ENCODE results near the gene UBL4B.

Gene UBL4B

DNA sequence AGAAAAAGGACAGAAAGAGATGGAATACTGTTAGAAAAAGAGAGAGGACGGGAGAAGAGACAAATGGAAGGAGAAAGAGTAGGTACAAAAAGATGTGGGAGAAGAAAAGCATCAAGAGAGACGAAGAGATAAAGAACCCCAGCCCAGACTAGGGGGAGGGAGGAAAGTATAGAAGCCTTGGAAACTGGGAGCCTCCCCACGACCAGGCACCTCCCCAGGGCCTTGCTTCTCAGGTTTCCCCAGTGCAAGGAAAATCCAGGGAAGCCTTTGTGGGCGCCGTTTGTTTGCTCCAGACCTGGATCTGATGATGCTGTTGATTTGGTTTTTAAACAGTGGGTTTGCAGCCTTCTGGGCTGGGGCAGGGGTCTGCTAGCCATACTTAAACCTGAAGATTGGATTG is 26.6 kb upstream of the UBL4B start:
- DNase-seq (no peak), ATAC-seq (no peak)

DNA sequence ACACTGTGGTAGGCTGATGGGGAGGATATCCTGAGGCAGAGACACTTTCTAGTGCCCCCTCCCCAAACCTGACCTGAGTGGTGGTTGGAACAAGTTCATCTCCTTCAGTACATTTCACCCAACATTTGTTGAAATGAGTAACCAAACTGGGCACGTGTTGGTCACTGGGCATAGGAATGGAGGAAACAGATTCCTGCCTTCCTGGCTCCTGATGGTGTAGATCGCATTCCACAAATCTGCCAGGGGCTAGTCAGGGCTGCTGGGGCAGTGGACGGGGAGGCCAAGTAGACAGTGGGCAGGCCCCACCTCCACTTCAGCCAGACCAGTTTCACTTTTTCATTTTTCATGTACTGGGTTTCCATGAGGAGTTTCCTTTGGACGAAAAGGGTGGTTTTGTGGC is 25.3 kb upstream of the UBL4B start:
- no peak for ATAC-seq
- no peak for DNase-seq

DNA sequence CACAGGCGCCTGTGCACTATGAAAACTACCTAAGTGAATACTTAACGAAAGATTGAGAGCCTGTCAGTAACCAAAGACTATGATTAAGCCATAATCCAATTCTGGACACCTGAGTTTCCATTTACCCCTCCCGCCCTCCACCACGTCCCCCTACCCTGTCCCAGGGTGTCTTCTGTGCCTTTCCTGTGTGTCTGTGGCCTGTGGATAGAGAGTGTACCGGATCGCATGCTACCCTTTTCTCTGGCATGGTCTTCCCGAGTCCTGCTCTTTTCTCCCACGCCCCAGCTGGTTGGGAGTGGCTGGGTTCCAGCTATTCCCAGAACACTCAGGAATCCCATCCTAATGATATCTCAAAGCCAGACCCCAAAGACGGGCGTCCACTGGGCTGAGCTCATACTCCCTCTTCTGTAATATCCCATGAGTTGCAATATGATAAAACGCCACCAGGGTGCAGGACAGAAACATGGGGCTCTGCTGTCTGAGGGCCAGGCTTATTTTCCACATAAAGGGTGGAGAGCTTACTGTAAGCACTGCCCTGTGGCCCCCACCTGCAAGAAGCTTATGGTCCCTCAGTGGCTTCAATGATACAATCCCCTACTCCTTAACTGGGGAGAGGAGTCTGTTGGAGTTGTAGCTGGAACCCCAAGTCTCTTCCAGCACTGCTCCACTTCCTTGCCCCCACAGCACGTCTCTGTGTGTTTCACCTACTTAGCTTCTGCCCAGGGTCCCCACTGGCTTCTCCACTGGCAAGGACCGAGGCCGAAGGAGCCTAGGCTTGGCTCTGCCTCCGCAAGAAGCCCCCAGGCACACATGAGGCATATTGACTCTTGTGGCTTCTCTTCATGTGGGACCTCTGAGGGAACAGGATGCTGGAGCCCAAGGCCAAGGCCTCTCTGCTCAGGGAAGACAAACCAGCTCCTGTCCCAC is 24.2 kb upstream of the UBL4B start:
- DNase-seq: peak; percentile 61
- peak; percentile 79 for ATAC-seq

DNA sequence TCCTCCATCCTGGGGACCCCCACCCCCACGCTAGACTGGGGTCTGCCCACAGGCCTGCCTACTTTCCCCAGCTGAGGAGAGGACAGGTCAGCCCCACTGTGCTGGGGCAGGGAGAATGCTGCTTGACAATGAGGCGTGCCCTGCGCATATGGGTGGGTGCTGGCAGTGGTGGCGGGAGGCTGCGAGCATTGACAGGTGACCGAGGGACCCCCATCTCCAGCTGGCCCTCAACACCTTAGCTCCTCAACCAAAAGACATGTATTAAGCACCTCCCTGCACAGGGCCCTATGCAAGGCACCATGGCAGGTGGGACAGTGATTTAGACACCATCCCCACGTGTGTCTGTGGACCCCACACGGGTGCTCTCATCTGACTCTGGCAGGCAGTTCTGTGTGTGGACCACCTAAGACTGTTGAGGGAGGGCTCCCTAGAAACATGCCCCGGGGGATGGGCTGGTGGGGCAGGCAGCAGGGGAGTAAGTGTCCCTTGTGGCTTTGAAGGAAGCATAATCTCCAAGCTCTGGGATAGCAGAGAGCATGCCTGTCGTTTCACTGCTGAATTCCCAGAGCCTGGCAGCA is 23.4 kb upstream of the UBL4B start:
- ATAC-seq (no peak), DNase-seq (no peak)

DNA sequence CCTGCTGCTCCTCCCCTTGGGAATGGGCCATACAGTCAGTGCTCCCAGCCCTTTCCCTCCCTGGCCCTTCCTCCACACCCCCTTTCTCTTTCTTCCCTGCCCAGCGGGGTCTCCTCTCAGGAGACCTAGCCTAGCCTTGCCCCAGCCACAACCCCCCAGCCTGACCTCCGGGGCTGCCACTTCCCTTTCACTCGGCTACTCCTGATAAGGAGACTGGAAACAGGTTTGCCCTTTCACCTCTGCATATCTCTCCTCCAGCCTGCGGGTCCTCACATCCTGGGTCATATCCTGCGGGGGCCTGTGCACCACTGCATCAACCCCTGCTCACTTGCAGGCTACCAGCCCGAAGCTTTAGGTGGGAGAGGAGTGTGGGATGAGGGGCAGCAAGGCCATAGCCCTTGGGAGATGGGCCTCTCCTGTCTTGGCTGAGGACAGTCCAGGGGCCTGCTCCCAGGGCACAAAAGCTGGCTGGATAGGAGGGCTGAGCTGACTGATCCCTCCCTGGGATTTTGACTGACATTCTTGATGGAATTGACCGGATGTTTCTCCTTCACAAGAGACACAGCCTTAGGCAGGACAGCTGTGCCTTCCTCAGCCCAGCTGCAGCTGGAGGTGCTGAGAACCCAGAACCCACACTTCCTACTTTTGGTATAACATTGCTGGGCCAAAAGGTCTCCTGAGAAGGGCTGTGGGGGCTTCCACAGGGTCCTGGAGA is 22.5 kb upstream of the UBL4B start:
- ATAC-seq: no peak

DNA sequence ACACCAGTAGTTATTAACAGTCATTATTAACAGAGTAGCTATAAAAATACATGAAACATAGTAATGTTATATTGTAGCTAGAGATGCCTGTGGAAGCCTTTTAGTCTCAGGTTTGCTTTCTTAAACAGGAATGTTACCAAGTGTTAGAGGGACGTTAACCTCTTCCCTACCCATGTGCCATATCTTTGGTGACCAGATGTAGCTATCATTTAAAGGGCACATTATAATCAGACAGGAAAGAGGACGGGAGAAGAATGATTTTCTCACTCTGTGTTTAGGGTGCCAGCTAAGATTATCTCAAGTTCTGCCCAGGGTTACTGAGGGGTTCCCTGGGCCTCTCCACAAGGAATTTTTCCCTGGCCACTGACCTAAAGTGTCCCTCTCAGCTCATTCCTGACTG is 20.9 kb upstream of the UBL4B start:
- DNase-seq (no peak), ATAC-seq (no peak)

More for the DNA sequence above, 22.5 kb upstream of the UBL4B start:
- no peak for DNase-seq

DNA sequence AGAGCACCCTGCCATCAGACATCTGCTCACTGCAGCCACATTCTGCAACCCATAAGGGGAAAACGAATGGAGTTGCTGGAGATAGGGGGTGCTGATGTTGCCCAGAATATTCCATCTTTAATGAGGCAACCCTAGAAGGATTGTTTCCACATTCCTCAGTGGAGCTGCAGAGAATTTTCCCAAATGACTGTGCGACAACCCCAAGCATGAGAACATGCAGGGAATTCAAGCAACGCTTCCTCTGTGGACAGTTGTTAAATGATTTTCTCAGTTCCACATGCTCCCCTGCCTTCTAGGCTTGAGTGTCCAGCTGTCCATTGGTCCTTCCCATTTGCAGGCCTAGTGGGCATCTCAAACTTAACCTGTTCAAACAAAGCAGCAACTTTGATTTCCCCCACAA is 20.5 kb upstream of the UBL4B start:
- ATAC-seq (no peak), DNase-seq (no peak)

DNA sequence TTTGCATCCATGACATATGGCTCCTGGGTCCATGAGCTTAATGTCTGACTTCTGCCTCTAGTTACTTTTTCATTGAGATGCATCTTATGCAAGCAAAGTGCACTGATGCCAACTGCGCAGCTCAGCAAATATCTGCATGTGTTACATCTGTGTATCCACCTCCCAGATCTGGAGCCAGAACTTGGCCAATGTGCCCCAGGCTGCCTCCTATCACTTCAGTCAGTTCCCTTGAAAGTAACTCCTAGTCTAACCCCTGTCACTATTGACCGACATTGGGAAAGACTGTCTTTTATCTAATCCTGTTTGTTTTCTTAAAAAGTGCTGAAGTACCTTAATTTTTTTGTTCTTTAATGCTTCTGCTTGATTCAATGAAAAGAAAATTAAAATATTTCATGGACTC is 19.3 kb upstream of the UBL4B start:
- ATAC-seq: no peak
- no peak for DNase-seq

DNA sequence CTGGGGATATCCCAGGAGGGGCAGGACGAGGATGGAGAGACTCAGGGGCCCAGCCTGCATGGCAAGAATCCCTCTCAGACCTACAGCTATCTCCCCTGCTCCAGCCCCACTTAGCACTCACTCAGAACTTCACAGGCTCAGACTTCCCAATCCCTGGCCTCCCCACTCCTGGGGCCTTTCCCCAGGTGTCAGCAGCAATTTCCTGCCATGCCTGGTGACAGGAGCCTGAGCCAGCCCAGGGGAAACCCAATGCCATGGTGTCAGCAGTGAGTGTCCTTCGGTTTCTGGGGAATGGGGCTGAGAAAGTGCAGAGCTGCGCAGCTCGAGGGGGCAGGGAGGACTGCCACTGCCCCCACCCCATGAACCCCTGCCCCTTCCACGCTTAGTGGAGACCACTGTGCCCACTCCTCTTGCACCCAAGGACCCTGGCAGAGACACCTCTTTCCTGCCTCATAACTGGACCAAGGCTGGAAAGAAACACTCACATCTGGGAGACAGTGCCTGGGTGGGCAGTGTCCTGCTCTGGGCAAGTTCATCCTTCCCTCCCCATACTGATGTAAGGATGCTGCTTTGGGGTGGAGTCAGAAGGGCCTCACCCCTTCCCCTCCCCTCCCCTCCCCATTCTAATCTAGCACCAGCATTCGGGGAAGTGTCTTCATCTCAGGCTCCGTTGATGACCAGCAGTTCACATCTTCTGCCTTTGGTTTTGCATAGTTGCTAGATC is 17.1 kb upstream of the UBL4B start:
- no peak for ATAC-seq

DNA sequence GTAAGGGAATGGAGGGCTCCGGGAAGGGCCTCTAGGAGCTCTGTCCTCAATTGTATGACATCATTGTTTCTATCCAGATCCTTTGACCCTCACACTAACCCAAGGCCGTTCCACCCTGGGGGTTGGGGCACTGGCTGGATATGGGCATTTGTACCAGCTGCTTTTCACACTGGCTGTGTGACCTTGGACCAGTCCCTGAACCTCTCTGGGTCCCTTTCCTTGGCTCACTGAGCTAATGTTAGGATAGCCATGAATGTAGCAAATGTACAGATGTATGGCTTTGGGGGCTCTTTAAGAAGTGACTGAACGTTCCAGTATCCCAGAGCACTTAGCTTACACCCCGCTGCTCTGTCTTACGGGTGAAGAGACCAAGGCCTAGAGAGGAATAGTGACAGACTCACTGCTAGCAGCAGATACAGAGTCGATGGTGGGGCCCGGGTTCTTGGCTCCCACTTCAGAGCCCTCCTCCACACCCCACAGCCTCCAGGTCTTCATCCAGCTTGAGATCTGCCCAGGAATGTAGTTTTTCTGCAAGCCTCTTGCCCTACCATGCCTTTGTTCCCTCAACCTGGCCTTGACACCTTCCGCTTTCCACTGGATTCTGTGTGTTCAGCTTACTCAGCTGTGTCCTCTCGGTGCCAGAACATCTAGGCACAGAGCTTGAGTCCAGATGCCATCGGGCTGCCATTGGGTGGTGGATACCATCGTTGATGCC is 14.6 kb upstream of the UBL4B start:
- no peak for DNase-seq
- ATAC-seq: no peak

More for the DNA sequence above, 17.1 kb upstream of the UBL4B start:
- no peak for DNase-seq

DNA sequence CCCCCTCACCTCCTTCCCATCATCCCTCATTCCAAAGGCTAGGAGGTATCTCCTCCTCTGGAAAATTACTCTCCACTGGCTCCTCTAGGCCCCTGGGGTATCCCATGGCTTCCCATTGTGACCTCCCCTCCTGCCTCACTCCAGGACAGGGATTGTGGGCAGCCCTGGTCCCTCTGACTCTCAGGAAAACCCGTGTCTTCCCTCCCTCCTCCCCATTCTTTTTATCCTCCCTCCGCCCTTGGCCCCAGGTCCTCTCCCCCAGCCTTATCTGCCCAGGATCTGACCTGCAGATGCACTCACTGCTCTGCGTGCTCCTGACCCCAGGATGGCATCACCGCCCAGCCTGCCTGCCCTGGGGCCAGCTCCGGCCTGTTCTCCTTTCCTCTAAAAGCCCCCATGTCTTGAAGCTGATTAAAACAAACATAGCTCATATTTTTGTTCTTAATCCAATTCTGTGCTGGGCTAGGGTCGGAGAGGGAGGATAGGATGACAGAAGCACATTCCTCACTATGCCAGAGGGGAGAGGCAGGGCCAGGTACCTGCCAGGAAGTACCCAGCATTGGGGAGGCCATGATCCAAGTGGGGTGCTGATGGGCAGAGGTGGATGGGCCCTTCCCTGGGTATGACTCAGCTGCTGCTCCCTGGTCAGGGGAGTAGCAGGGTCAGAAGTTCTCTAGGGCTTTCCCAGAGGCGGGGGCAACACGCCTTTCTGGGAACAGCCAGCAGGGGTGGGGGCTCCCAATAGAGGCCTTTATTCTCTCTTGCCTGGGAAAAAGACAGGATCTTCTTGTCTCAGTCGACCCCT is 13.8 kb upstream of the UBL4B start:
- no peak for DNase-seq
- no peak for ATAC-seq

DNA sequence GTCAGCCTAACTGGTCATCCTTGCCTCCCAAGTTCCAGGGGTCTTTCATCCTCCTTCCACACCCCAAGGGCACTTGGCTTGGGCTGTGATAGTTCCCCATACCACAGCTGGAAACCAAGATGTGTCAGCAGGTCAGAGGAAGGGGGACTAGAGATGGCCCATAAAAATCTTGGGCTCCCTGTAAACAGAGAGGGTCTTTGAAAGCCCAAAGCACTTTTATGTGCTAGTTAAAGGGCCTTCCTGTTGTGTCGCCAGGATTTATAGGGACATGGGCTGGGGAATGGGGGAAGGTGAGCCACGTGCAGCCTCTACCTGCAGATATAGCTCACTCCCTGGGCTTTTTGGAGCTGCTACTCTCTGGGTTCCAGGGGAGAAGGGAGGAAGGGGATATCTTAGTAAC is 11.9 kb upstream of the UBL4B start:
- ATAC-seq: no peak
- DNase-seq: no peak

DNA sequence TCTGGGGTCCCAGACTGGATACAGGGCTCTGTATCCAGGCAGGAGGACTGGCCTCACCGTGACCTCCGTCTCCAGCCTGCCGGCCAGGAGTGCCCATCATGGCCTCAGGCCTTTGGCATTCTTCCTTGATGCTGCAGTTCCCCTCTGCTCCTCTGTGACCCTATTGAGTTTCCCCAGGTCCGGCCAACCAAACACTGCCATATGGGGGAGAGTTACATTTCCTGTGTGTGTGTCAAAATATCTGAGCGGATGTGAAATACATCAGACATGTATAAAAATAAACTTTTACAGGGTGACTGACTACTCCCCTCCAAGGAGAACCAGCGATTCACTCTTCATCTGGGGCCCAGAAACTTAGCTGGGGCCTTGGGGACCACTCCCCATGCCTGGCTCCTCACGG is 10.2 kb upstream of the UBL4B start:
- DNase-seq: no peak
- no peak for ATAC-seq

DNA sequence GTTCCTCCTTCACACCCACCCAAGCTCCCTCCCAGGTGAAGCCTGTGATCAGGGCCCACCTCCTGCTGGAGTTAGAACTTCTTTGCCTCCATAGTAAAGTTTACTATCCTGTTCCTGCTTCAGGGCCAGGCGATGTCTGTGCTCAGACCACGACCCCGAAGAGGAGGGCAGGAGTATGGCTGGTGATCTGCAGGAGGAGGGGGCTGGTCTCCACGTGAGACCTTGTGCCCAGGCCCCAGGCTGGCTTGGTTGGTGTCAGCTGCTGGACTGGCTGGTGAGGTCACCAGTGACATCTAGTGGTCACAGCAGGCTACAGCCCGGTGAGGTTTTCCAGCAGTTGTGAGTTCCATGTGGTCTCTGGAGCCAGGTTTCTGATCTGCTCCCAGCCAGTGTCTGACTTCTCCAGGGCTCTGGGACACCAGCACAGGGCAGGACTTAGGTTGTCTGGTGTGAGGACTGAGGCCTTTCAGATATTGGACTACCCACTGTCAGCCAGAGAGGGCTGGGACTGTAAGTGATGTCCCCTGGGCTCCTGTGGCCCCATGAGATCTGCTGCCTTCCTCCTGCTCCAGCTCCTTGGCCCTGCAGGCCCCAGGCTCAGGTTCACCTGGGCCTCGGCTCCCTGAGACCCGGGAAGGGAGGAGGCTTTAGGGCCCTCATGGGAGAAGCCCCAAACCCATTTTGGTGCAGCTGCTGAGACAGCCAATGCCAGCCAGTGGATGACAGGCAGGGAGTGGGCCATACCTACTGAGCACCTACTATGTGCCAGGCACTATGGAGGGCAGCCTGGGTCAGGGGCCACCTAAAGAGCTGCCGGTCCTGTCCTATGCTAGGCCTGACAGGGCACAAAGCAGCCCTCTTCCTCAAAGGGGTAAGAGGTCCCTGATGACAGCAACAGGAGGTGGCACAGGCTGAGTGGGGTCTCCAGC is 6.0 kb upstream of the UBL4B start:
- ATAC-seq: peak; percentile 73
- DNase-seq: peak; percentile 67

DNA sequence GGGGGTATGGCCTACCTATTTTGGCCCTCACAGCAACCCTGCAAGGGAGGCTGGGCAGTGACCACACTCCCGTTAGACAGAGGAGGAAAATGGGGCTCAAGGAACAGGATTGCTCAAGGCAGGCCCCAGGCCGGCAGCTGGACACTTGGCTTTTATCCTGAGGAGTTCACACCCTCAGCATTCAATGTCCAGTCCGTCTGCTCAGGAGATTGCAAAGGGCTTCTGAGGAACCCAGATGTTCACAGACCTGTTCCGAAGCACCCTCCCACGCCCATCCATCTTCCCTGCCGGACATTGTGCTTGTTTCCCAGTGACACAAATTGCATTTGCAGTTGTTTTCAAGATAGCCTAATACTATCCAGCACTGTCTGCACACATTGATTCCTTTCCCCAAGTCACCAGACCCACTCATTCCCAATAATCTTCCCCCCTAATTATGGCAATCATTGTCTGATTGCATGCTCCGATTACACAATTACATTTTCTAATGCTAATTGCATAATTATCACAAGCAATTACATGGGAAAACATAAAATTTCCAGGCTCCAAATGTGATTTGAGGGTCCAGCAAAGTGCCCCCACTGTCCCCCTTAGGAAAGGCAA is 4.3 kb upstream of the UBL4B start:
- ATAC-seq: no peak

DNA sequence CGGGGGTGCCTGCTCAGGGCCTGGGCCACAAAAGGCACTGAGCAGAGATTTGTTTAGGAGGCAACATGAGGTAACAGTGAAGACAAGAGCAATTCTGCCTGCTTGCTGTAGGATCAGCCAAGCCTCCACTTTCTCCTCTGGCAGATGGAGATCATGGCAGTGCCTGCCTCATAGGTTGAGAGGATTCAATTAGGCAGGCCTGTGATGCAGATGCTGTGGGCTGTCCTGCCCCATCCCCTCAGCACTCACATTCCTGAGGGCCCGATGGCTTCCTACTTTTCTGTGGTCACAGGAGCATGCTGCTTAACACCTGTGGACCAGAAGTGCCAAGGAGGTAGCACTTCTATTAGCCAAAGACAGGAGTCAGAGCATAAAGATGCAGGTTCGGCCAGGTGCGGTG is 1.2 kb upstream of the UBL4B start:
- ATAC-seq (no peak), DNase-seq (no peak)

More for the DNA sequence above, 4.3 kb upstream of the UBL4B start:
- DNase-seq: no peak

DNA sequence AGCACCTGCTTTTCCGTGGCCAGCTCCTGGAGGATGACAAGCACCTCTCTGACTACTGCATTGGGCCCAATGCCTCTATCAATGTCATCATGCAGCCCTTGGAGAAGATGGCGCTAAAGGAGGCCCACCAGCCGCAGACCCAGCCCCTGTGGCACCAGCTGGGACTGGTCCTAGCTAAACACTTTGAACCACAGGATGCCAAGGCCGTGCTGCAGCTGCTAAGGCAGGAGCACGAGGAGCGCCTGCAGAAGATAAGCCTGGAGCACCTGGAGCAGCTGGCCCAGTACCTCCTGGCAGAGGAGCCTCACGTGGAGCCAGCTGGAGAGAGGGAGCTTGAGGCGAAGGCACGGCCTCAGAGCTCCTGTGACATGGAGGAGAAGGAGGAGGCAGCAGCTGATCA is 413 bp downstream of the UBL4B start:
- ATAC-seq (no peak), DNase-seq (no peak)

DNA sequence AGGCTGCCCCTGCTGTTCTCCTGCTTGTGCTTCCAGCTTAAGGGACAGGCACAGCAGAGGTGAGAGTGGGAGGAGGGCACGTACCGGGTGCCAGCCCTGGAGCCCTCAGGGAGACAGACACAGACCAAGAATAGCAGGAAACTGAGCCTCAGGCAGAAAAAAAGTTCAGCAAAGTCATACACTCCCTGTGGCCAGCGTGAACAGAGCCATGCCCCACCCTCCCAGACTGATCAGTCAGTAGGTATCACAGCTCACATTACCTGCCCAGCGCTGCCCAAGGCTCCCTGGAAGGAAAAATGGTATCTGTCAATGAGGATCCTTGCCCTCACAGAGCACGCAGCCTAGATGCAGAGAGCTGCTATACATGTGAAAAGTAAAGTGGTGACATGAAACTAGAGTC is 1.3 kb downstream of the UBL4B start:
- ATAC-seq: no peak
- no peak for DNase-seq

DNA sequence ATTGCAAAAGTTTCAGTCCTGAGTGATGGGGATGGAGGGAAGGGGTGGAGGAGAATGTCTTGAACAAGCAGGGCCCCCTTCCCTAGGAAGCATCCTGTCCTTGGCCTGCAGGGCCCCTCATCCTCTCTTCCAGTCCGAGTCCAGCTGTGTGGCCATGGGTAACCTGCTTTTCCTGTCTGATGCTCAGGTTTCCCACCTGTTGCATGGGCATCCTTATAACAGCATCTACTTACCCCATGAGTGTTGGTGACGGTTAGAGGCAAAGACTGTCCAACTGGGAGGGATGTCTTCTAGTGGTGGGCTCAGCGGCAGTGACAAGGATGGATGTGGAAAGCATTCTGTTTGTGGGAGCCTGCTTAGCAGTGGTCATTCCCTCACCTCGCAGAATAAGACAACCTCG is 1.9 kb downstream of the UBL4B start:
- ATAC-seq: no peak
- no peak for DNase-seq

Data from stimulated activated naive CD8-positive, alpha-beta T cell treated with anti-CD3 and anti-CD28 coated beads, Interleukin-15, Interleukin-2, amounts not matched to agents 100 U/mL and 50 U/mL, for 24 hours (primary cell).